Endothelial cell of umbilical vein (primary cell): ENCODE measurements around the gene TOLLIP. TPM values are rescaled to one million over a fixed set of nuclear protein-coding genes. Genes with fewer than 3 reads are reported as not detected.

Experiments used
- BruUV-seq: library from RNA; stranded (reverse); fragments of 400-500 nt; replicated peaks from 2 replicates; lab custom pipeline; 2021; lab: Mats Ljungman, UMichigan
- CTCF ChIA-PET: fragments of 300-600, 350-600 bp; sonication (Branson Sonifier 250); formaldehyde crosslinking; loops from one replicate; lab custom pipeline; 2021; ENCODE audit warnings: antibody characterized with exemption, inconsistent platforms; lab: Charles Lee
- POLR2A ChIA-PET: fragments of 300-600, 350-600 bp; sonication (Branson Sonifier 250); formaldehyde crosslinking; loops from one replicate; lab custom pipeline; 2021; ENCODE audit warnings: antibody characterized with exemption, inconsistent platforms; lab: Charles Lee
- DNase-seq: peaks from one replicate; pipeline ENCODE4 v3.0.0-alpha.2; 2011; ENCODE audit warnings: low read depth, low spot score
- FAIRE-seq: peaks from 2 replicates; lab custom pipeline; 2011; peaks lifted over from hg19 to GRCh38; lab: Jason Lieb, UNC
- H2AFZ ChIP-seq: 2 replicates; pipeline ENCODE4 v1.6.0; 2012; ENCODE audit warnings: low read depth, low read length, control low read depth, inconsistent platforms
- H3K27ac ChIP-seq: 2 replicates; pipeline ENCODE4 v1.5.1; 2011; ENCODE audit warnings: low read depth, mild to moderate bottlenecking, control low read depth, low read length, moderate library complexity; ENCODE audit not compliant: insufficient read depth
- H3K27me3 ChIP-seq, 2 experiments: 2 replicates each; pipeline versions ENCODE4 v1.6.0 to v1.6.1; 2011; ENCODE audit warnings: low read length in 2 of 2, mixed read lengths in 1 of 2; ENCODE audit not compliant: control insufficient read depth in 2 of 2, insufficient read depth in 2 of 2
- H3K36me3 ChIP-seq, 2 experiments: 2 replicates in 1 of 2; 3 replicates in 1 of 2; pipeline ENCODE4 v1.5.1; 2011; ENCODE audit warnings: low read length in 2 of 2, mild to moderate bottlenecking in 1 of 2, moderate library complexity in 1 of 2; ENCODE audit not compliant: control insufficient read depth in 2 of 2, insufficient read depth in 2 of 2; ENCODE audit errors: extremely low read depth in 1 of 2
- H3K4me1 ChIP-seq: 3 replicates; pipeline ENCODE4 v1.5.1; 2011; ENCODE audit warnings: mild to moderate bottlenecking, low read length; ENCODE audit not compliant: control insufficient read depth, insufficient read depth; ENCODE audit errors: extremely low read depth
- H3K4me2 ChIP-seq: 2 replicates; pipeline ENCODE4 v1.6.1; 2011; ENCODE audit warnings: low read length, control low read depth, mixed read lengths; ENCODE audit not compliant: insufficient read depth
- H3K4me3 ChIP-seq, 3 experiments: fragments of 200-600 bp in 1 of 3; sonication (generic), shearing (Covaris generic) in 1 of 3; replicated peaks in 1 of 3; 2 replicates each; pipeline ENCODE4 v1.5.1; 2011 to 2016; ENCODE audit warnings: control low read depth in 3 of 3, low read length in 3 of 3, mild to moderate bottlenecking in 2 of 3, inconsistent platforms in 1 of 3, low read depth in 1 of 3, moderate library complexity in 1 of 3; ENCODE audit not compliant: insufficient read depth in 1 of 3
- H3K79me2 ChIP-seq: 2 replicates; pipeline ENCODE4 v1.6.0; 2012; ENCODE audit warnings: low read length, inconsistent platforms; ENCODE audit not compliant: control insufficient read depth, insufficient read depth
- H3K9ac ChIP-seq: replicated peaks from 2 replicates; pipeline ENCODE3; 2011; ENCODE audit warnings: low read length, control low read depth; ENCODE audit not compliant: insufficient read depth; ENCODE audit errors: extremely low read depth
- H3K9me1 ChIP-seq: replicated peaks from 3 replicates; pipeline ENCODE4 v1.6.0; 2011; ENCODE audit warnings: mild to moderate bottlenecking, low read length; ENCODE audit not compliant: control insufficient read depth, insufficient read depth; ENCODE audit errors: extremely low read depth
- H3K9me3 ChIP-seq: replicated peaks from 2 replicates; pipeline ENCODE4 v1.5.1; 2012; ENCODE audit warnings: low read length, inconsistent platforms; ENCODE audit not compliant: control insufficient read depth, insufficient read depth
- H4K20me1 ChIP-seq: replicated peaks from 2 replicates; pipeline ENCODE3; 2011; ENCODE audit warnings: mild to moderate bottlenecking, low read length; ENCODE audit not compliant: control insufficient read depth, insufficient read depth; ENCODE audit errors: extremely low read depth
- EZH2 ChIP-seq: IDR thresholded peaks from 2 replicates; pipeline ENCODE4 v1.6.1; 2012; ENCODE audit warnings: borderline replicate concordance, low read depth, mild to moderate bottlenecking, moderate library complexity, low read length, inconsistent platforms; ENCODE audit not compliant: severe bottlenecking
- FOS ChIP-seq: IDR thresholded peaks from 2 replicates; pipeline ENCODE4 v1.6.1; 2011; ENCODE audit warnings: mild to moderate bottlenecking, low read length, moderate library complexity, borderline replicate concordance; ENCODE audit not compliant: insufficient read depth
- GATA2 ChIP-seq: IDR thresholded peaks from 2 replicates; pipeline ENCODE4 v1.7.0; 2011; ENCODE audit warnings: low read depth, mild to moderate bottlenecking, moderate library complexity, mixed read lengths, low read length; ENCODE audit not compliant: insufficient read length, insufficient read depth
- JUN ChIP-seq: IDR thresholded peaks from 2 replicates; pipeline ENCODE4 v1.6.1; 2011; ENCODE audit warnings: borderline replicate concordance, low read depth; ENCODE audit not compliant: insufficient read length, insufficient read depth
- MYC ChIP-seq: IDR thresholded peaks from one replicate; pipeline ENCODE4 v1.6.1; 2011; ENCODE audit warnings: mild to moderate bottlenecking, low read depth, low read length
- POLR2A ChIP-seq: IDR thresholded peaks from 2 replicates; pipeline ENCODE4 v1.6.1; 2012; ENCODE audit warnings: low read depth, mild to moderate bottlenecking, control low read depth, low read length
- POLR2AphosphoS5 ChIP-seq: IDR thresholded peaks from 2 replicates; pipeline ENCODE4 v1.6.1; 2012; ENCODE audit warnings: low read depth, mild to moderate bottlenecking, control low read depth, low read length, moderate library complexity; ENCODE audit not compliant: insufficient read depth
- dilution Hi-C: fragments of 300-500 bp; cut with MboI; formaldehyde crosslinking; loops from one replicate; pipeline ENCODE4 v1.15.0; 2019; ENCODE audit warnings: low sequenced_read_pairs; ENCODE audit not compliant: extremely low pct_ligation_motif_present
- intact Hi-C: fragments of 100-400 bp; cut with micrococcal nuclease; formaldehyde crosslinking; loops from one replicate; pipeline ENCODE4 v1.10.0; 2022
- polyA plus RNA-seq, 4 experiments: library from polyadenylated mRNA; depleted of rRNA in 3 of 4; stranded (reverse) in 3 of 4; unstranded in 1 of 4; fragments of >200 nt; gene quantifications; 2 replicates each; pipeline versions ENCODE4 v1.2.1 to v1.2.3, GENCODE V29; 2011 to 2012; ENCODE audit warnings: missing spikeins in 1 of 4
- total RNA-seq: library from RNA; stranded (reverse); gene quantifications from 2 replicates; pipeline ENCODE4 v1.2.3, GENCODE V29; 2021
- TF ChIP-seq, protein P1 (sequence below): IDR thresholded peaks from 2 replicates; pipeline ENCODE4 v1.6.1; 2011; ENCODE audit not compliant: insufficient read depth, insufficient read length
- TF ChIP-seq, protein P2 (sequence below), 2 donors: IDR thresholded peaks; 1 replicate in 1 of 2; 2 replicates in 1 of 2; pipeline ENCODE4 v1.5.1; 2011; ENCODE audit warnings: low read length in 2 of 2, mild to moderate bottlenecking in 2 of 2, moderate library complexity in 2 of 2, control low read depth in 1 of 2, inconsistent platforms in 1 of 2, low read depth in 1 of 2; ENCODE audit not compliant: insufficient read depth in 1 of 2; ENCODE audit errors: extremely low read depth in 1 of 2

Gene TOLLIP
- total and polyA plus RNA-seq, 2 donors (not counting 3 experiments of a cell fraction or from before 2014, with no cell fraction given), result 49.6 to 64.8 TPM

DNA sequence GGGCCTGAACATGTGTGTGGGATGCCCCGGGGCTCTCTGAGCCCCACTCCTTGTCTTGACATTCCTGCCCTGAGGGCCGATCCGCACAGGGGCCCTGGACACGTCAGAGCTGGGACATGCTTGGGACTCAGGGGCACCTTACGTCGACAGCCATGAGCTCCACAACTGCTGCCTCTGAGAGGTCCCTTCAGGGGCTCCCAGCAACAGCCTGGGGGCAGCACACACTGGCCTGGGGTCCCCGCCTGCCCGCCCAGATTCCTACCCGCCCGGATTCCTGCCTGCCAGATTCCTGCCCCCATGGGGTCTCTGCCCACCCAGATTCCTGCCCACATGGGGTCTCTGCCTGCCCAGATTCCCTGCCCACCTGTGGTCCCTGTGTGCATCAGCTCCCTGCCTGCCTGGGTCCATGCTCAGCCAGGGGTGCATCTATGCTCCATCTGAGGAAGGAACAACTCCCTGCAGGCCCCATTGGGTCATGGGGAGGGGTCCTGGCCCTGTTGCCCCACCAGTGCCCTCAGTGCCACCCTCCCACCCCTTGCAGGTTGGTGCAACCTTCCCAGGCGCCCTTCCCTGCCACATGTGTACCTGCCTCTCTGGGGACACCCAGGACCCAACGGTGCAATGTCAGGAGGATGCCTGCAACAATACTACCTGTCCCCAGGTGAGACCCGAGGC is 50.9 kb downstream of the TOLLIP start:
- POLR2A ChIA-PET, result no interaction called here
- Histone ChIP-seq H4K20me1 (no peaks in the 10 kb centered on the region), H3K4me3 (no peak overlapping the region), H3K4me1 (peaks cover 4% of the 10 kb centered on the region), H3K9ac (no peak overlapping the region), H3K27me3 (no peaks in the 10 kb centered on the region), H3K36me3 (no peaks in the 10 kb centered on the region), H3K27ac (no peak overlapping the region), H3K9me3 (no peaks in the 10 kb centered on the region), H3K9me1 (no peaks in the 10 kb centered on the region), H3K4me2 (no peak overlapping the region), H2AFZ (no peak overlapping the region), H3K79me2 (no peaks in the 10 kb centered on the region)
- BruUV-seq, result no TSS peak
- TF ChIP-seq, protein P1, sequence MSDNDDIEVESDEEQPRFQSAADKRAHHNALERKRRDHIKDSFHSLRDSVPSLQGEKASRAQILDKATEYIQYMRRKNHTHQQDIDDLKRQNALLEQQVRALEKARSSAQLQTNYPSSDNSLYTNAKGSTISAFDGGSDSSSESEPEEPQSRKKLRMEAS, result no peak
- TF ChIP-seq FOS, result no peak
- no peak for TF ChIP-seq POLR2A
- TF ChIP-seq POLR2AphosphoS5, result no peak
- TF ChIP-seq, protein P2, sequence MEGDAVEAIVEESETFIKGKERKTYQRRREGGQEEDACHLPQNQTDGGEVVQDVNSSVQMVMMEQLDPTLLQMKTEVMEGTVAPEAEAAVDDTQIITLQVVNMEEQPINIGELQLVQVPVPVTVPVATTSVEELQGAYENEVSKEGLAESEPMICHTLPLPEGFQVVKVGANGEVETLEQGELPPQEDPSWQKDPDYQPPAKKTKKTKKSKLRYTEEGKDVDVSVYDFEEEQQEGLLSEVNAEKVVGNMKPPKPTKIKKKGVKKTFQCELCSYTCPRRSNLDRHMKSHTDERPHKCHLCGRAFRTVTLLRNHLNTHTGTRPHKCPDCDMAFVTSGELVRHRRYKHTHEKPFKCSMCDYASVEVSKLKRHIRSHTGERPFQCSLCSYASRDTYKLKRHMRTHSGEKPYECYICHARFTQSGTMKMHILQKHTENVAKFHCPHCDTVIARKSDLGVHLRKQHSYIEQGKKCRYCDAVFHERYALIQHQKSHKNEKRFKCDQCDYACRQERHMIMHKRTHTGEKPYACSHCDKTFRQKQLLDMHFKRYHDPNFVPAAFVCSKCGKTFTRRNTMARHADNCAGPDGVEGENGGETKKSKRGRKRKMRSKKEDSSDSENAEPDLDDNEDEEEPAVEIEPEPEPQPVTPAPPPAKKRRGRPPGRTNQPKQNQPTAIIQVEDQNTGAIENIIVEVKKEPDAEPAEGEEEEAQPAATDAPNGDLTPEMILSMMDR (IDR thresholded peaks at IDR 0.05; ENCODE audit: extremely low read depth in 1 of 2, insufficient read depth in 1 of 2, low read depth in 1 of 2, low read length in 2 of 2), result no peak
- TF ChIP-seq MYC, result no peak
- no peak for TF ChIP-seq JUN
- TF ChIP-seq EZH2, result no peak
- no peak for TF ChIP-seq GATA2
- dilution Hi-C loops, result no loop called here
- DNase-seq (no peak), FAIRE-seq (no peak)
- intact Hi-C loops, result no loop called here
- CTCF ChIA-PET, result interaction anchor here (0.8 kb wide), 1 partner anchor 316 kb away, joined by 3 read pairs; no protein-coding TSS in a partner anchor
